ENCODE data around the gene CNNM3.

The CNNM3 gene

GRCh38 chr2:96880891-96881273, 64.8 kb downstream of the CNNM3 start:
- DNase-seq: no peak

GRCh38 chr2:96881349-96882195, 65.5 kb downstream of the CNNM3 start:
- no peak for DNase-seq

- DNase-seq: no peak
These were observed 66.2 kb downstream of the CNNM3 start for GRCh38 chr2:96882230-96882629.

- DNase-seq: no peak
These were observed 66.8 kb downstream of the CNNM3 start for GRCh38 chr2:96882906-96883305.

GRCh38 chr2:96883306-96883705, 67.2 kb downstream of the CNNM3 start:
- no peak for DNase-seq

All from NCI-H526 treated with DMSO at 0.1 percent for 48 hours (cell line).